Measurements from ENCODE around the gene PLA2R1. TPM values are rescaled to one million over a fixed set of nuclear protein-coding genes. Genes with fewer than 3 reads are reported as not detected.

Gene PLA2R1
- total and polyA plus RNA-seq, 4 experiments from 2014 or later: not detected

DNA sequence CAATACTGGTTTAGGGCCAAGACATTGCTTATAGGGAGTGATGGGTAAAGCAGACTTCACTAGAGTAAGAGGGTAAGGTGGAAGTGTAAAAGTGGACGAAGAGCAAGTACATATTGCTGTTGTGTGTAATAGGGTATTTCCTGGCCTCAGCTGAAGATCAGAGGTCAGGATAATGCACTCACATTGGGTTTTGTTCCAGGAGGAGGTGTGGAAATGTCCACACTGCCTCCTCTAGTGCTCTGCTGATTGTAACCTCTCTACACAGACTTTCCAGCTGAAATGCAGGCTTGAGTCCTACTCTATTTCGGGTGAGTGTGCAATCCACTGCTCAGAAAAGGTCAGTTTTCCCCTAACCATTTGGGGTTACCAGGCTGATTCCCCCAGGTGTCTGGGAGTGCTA lies 41.7 kb upstream of the PLA2R1 start:
- peaks cover 0 to 2% (median 0%) of the 10 kb centered on the region in 8 donors for H3K9me3 Mint-ChIP-seq
- no peak overlapping the region for H3K4me3 Mint-ChIP-seq
- H3K36me3 Mint-ChIP-seq: no peaks in the 10 kb centered on the region
- peaks cover 4 to 12% of the 10 kb centered on the region in 2 donors for H3K27me3 Mint-ChIP-seq
- no peaks in the 10 kb centered on the region for H3K4me1 Mint-ChIP-seq
- no peaks in the 10 kb centered on the region for H3K27me3 ChIP-seq (ENCODE audit: insufficient read depth, low read length)
- no peak overlapping the region for H3K4me3 ChIP-seq (ENCODE audit: low read length in 2 of 2)
- ChIA-PET POLR2A (ENCODE audit: partially characterized antibody) (no interaction called here), CTCF (ENCODE audit: partially characterized antibody) (no interaction called here)
- H3K27ac Mint-ChIP-seq: no peak overlapping the region
- DNase-seq: no peak
- no peaks in the 10 kb centered on the region for H3K4me1 ChIP-seq (ENCODE audit: insufficient read depth, low read length)
- no peak overlapping the region for H3K27ac ChIP-seq (ENCODE audit: low read depth, low read length)
- no peaks in the 10 kb centered on the region for H3K36me3 ChIP-seq (ENCODE audit: insufficient read depth, low read length)
- intact Hi-C loops (cut with micrococcal nuclease): loop anchor here (10.0 kb wide), 1 partner anchor 1171 kb away; no protein-coding TSS in a partner anchor
- no peaks in the 10 kb centered on the region for H3K9me3 ChIP-seq (ENCODE audit: control insufficient read depth in 1 of 2, low read length in 2 of 2)

GRCh38 chr2:160097326-160097725 lies 34.9 kb upstream of the PLA2R1 start:
- Histone ChIP-seq H3K27ac (ENCODE audit: low read depth, low read length) (no peak overlapping the region), H3K9me3 (ENCODE audit: control insufficient read depth in 1 of 2, low read length in 2 of 2) (no peaks in the 10 kb centered on the region), H3K4me1 (ENCODE audit: insufficient read depth, low read length) (no peaks in the 10 kb centered on the region), H3K4me3 (ENCODE audit: low read length in 2 of 2) (no peak overlapping the region), H3K27me3 (ENCODE audit: insufficient read depth, low read length) (no peaks in the 10 kb centered on the region), H3K36me3 (ENCODE audit: insufficient read depth, low read length) (no peaks in the 10 kb centered on the region)
- POLR2A ChIA-PET (ENCODE audit: partially characterized antibody): no interaction called here
- peaks cover 11 to 15% of the 10 kb centered on the region in 2 donors for H3K27me3 Mint-ChIP-seq
- DNase-seq: no peak
- no peak overlapping the region for H3K27ac Mint-ChIP-seq
- peaks cover 2 to 24% (median 11%) of the 10 kb centered on the region in 8 donors for H3K9me3 Mint-ChIP-seq
- H3K4me1 Mint-ChIP-seq: peaks cover 0 to 2% (median under 1%) of the 10 kb centered on the region in 4 donors
- CTCF ChIA-PET (ENCODE audit: partially characterized antibody): interaction anchor here (1.2 kb wide), 1 partner anchor 11 kb away, joined by 4 read pairs; no protein-coding TSS in a partner anchor
- H3K4me3 Mint-ChIP-seq: no peak overlapping the region
- intact Hi-C loops (cut with micrococcal nuclease): no loop called here
- peaks cover 1 to 4% of the 10 kb centered on the region in 2 donors for H3K36me3 Mint-ChIP-seq

GRCh38 chr2:160096409-160096808 lies 34.0 kb upstream of the PLA2R1 start:
- ChIA-PET POLR2A (ENCODE audit: partially characterized antibody) (no interaction called here), CTCF (ENCODE audit: partially characterized antibody) (interaction anchor here (1.2 kb wide), 1 partner anchor 12 kb away, joined by 4 read pairs; no protein-coding TSS in a partner anchor)
- H3K9me3 Mint-ChIP-seq: peaks cover 2 to 34% (median 18%) of the 10 kb centered on the region in 8 donors
- Histone ChIP-seq H3K9me3 (ENCODE audit: control insufficient read depth in 1 of 2, low read length in 2 of 2) (no peaks in the 10 kb centered on the region), H3K27me3 (ENCODE audit: insufficient read depth, low read length) (no peaks in the 10 kb centered on the region), H3K4me1 (ENCODE audit: insufficient read depth, low read length) (no peaks in the 10 kb centered on the region), H3K4me3 (ENCODE audit: low read length in 2 of 2) (no peak overlapping the region), H3K36me3 (ENCODE audit: insufficient read depth, low read length) (no peaks in the 10 kb centered on the region), H3K27ac (ENCODE audit: low read depth, low read length) (no peak overlapping the region)
- peaks cover 0 to 2% (median under 1%) of the 10 kb centered on the region in 4 donors for H3K4me1 Mint-ChIP-seq
- no peak for DNase-seq
- no peak overlapping the region for H3K4me3 Mint-ChIP-seq
- intact Hi-C loops (cut with micrococcal nuclease): no loop called here
- peaks cover 11 to 15% of the 10 kb centered on the region in 2 donors for H3K27me3 Mint-ChIP-seq
- peaks cover 1 to 4% of the 10 kb centered on the region in 2 donors for H3K36me3 Mint-ChIP-seq
- H3K27ac Mint-ChIP-seq: no peak overlapping the region

DNA sequence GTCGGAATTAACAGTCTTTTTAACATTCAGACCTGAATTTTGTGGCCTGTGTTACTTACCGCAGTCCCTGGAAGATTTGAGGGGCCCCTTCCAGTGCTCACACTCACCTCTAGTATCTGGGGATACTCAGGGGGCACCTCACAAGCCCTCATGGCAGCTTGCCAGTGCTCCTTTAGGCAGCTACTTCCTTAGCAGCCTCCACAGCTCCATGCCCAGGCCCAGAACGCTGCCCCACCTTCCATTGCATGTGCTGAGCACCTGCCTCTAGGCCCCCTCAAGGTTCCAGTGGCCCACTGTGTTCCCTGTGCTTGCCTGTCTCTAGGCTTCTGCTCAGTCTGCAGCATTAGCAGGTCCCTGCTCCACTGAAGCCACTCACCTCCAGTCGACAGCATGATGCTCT lies 30.0 kb upstream of the PLA2R1 start:
- H3K36me3 Mint-ChIP-seq: peaks cover 4 to 7% of the 10 kb centered on the region in 2 donors
- Histone ChIP-seq H3K9me3 (ENCODE audit: control insufficient read depth in 1 of 2, low read length in 2 of 2) (peaks cover 0 to 11% of the 10 kb centered on the region in 2 donors), H3K4me3 (ENCODE audit: low read length in 2 of 2) (no peak overlapping the region), H3K27me3 (ENCODE audit: insufficient read depth, low read length) (no peaks in the 10 kb centered on the region), H3K27ac (ENCODE audit: low read depth, low read length) (no peak overlapping the region), H3K4me1 (ENCODE audit: insufficient read depth, low read length) (no peaks in the 10 kb centered on the region), H3K36me3 (ENCODE audit: insufficient read depth, low read length) (no peaks in the 10 kb centered on the region)
- ChIA-PET CTCF (ENCODE audit: partially characterized antibody) (no interaction called here), POLR2A (ENCODE audit: partially characterized antibody) (no interaction called here)
- intact Hi-C loops (cut with micrococcal nuclease): no loop called here
- H3K4me3 Mint-ChIP-seq: no peak overlapping the region
- H3K27ac Mint-ChIP-seq: no peak overlapping the region
- peaks cover 11 to 15% of the 10 kb centered on the region in 2 donors for H3K27me3 Mint-ChIP-seq
- peaks cover 0 to 2% (median under 1%) of the 10 kb centered on the region in 4 donors for H3K4me1 Mint-ChIP-seq
- DNase-seq: no peak
- peaks cover 9 to 71% (median 48%) of the 10 kb centered on the region in 8 donors for H3K9me3 Mint-ChIP-seq

GRCh38 chr2:160091381-160091780 lies 29.0 kb upstream of the PLA2R1 start:
- no peaks in the 10 kb centered on the region for H3K4me1 Mint-ChIP-seq
- H3K9me3 Mint-ChIP-seq: peaks cover 9 to 82% (median 58%) of the 10 kb centered on the region in 8 donors
- ChIA-PET POLR2A (ENCODE audit: partially characterized antibody) (no interaction called here), CTCF (ENCODE audit: partially characterized antibody) (interaction anchor here (1.2 kb wide), 1 partner anchor 19 kb away, joined by 4 read pairs; no protein-coding TSS in a partner anchor)
- H3K36me3 ChIP-seq (ENCODE audit: insufficient read depth, low read length): no peaks in the 10 kb centered on the region
- H3K4me3 Mint-ChIP-seq: no peak overlapping the region
- intact Hi-C loops (cut with micrococcal nuclease): no loop called here
- H3K4me3 ChIP-seq (ENCODE audit: low read length in 2 of 2): no peak overlapping the region
- no peak for DNase-seq
- peaks cover 0 to 18% of the 10 kb centered on the region in 2 donors for H3K9me3 ChIP-seq (ENCODE audit: control insufficient read depth in 1 of 2, low read length in 2 of 2)
- no peaks in the 10 kb centered on the region for H3K4me1 ChIP-seq (ENCODE audit: insufficient read depth, low read length)
- H3K27ac Mint-ChIP-seq: no peak overlapping the region
- peaks cover 7 to 13% of the 10 kb centered on the region in 2 donors for H3K36me3 Mint-ChIP-seq
- H3K27me3 Mint-ChIP-seq: peaks cover 11 to 15% of the 10 kb centered on the region in 2 donors
- no peaks in the 10 kb centered on the region for H3K27me3 ChIP-seq (ENCODE audit: insufficient read depth, low read length)
- no peak overlapping the region for H3K27ac ChIP-seq (ENCODE audit: low read depth, low read length)

DNA sequence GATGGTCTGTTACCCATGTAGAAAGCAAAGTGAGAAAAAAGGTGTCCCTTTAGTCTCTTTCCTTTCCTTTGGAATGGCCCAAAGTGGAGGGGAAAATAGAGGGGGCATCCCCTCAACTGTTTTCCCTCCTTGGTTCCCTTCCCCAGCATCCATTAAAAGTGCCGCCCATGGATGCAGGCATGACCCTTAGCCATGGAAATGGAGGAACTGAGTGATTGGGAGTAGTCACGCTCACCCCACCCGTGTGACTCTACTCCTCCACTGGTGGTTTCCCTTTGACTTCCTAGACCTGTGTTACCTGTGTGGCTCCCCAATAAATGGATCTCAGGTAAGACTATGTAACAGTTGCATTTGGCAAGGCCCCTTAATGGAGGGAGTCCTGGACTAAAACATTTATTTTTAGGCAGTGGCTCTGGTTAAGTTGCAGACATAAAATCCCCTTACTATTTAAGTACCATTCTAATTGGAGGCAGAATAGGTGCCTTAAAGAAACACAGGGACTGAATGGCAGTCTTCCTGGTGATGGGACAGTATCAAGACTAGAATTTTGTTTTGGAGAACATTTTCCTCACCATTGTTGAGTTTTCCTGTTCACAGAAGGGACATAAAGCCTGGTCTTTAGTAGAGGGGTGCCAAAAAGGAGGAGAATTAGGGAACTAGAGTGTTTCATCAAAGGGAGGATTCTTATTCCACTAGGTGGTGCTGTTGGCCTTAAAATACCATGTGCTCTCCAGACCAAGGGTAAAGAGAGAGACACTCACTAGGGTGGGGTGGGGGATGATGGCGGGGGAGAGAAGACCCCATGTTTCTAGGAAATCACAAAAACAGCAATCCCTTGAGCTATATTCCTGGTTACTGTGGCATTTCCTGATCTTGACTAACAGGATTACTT lies 25.7 kb upstream of the PLA2R1 start:
- no peak overlapping the region for H3K4me3 Mint-ChIP-seq
- no peak overlapping the region for H3K27ac Mint-ChIP-seq
- peaks cover 0 to 30% of the 10 kb centered on the region in 2 donors for H3K9me3 ChIP-seq (ENCODE audit: control insufficient read depth in 1 of 2, low read length in 2 of 2)
- H3K27me3 Mint-ChIP-seq: peaks cover 1 to 5% of the 10 kb centered on the region in 2 donors
- H3K36me3 Mint-ChIP-seq: peaks cover 12 to 13% of the 10 kb centered on the region in 2 donors
- no peak for DNase-seq
- ChIA-PET CTCF (ENCODE audit: partially characterized antibody) (no interaction called here), POLR2A (ENCODE audit: partially characterized antibody) (no interaction called here)
- no peak overlapping the region for H3K4me3 ChIP-seq (ENCODE audit: low read length in 2 of 2)
- intact Hi-C loops (cut with micrococcal nuclease): no loop called here
- H3K9me3 Mint-ChIP-seq: peaks cover 0 to 91% (median 75%) of the 10 kb centered on the region in 8 donors
- H3K4me1 ChIP-seq (ENCODE audit: insufficient read depth, low read length): no peaks in the 10 kb centered on the region
- no peaks in the 10 kb centered on the region for H3K36me3 ChIP-seq (ENCODE audit: insufficient read depth, low read length)
- no peak overlapping the region for H3K27ac ChIP-seq (ENCODE audit: low read depth, low read length)
- no peaks in the 10 kb centered on the region for H3K27me3 ChIP-seq (ENCODE audit: insufficient read depth, low read length)
- no peaks in the 10 kb centered on the region for H3K4me1 Mint-ChIP-seq

DNA sequence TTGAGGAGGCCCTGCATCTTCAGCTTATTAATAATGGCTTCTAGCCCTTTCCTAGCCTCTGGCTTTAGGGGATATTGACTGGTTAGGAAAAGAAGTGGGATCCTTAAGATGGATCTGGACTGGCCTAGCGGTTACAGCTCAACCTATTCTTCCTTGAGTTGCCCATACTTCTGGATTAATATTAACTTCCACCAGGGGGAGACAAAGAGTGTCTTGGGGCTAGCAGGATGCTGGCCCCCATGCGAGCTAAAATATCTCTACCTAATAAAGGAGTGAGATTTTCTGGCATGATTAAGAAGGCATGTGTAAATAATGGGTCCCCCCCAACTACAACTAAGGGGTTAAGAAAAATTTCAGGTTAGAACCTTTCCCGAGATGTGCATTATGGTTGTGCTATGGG lies 23.2 kb upstream of the PLA2R1 start:
- no peaks in the 10 kb centered on the region for H3K27me3 ChIP-seq (ENCODE audit: insufficient read depth, low read length)
- Mint-ChIP-seq H3K4me3 (no peak overlapping the region), H3K27me3 (peaks cover 4 to 9% of the 10 kb centered on the region in 2 donors), H3K4me1 (no peaks in the 10 kb centered on the region), H3K9me3 (peaks cover 0 to 73% (median 66%) of the 10 kb centered on the region in 8 donors), H3K27ac (no peak overlapping the region), H3K36me3 (peaks cover 12 to 13% of the 10 kb centered on the region in 2 donors)
- no peak for DNase-seq
- no peak overlapping the region for H3K4me3 ChIP-seq (ENCODE audit: low read length in 2 of 2)
- POLR2A ChIA-PET (ENCODE audit: partially characterized antibody): no interaction called here
- CTCF ChIA-PET (ENCODE audit: partially characterized antibody): no interaction called here
- H3K4me1 ChIP-seq (ENCODE audit: insufficient read depth, low read length): no peaks in the 10 kb centered on the region
- no peak overlapping the region for H3K27ac ChIP-seq (ENCODE audit: low read depth, low read length)
- intact Hi-C loops (cut with micrococcal nuclease): no loop called here
- no peaks in the 10 kb centered on the region for H3K36me3 ChIP-seq (ENCODE audit: insufficient read depth, low read length)
- H3K9me3 ChIP-seq (ENCODE audit: control insufficient read depth in 1 of 2, low read length in 2 of 2): peaks cover 0 to 30% of the 10 kb centered on the region in 2 donors

Measured in CD4-positive, alpha-beta memory T cell (primary cell).